Astrocyte of the spinal cord (primary cell): ENCODE measurements around the gene NAPEPLD.
"Not testable (repeated sequence)": the region's sequence is repeated elsewhere in the genome, so short reads cannot be mapped to it uniquely, and the experiment has no call there.

ENCODE experiments used
- DNase-seq: peaks from one replicate; pipeline ENCODE4 v3.0.0; 2011; ENCODE audit warnings: low read depth, low spot score
- H3K4me3 ChIP-seq: 2 replicates; pipeline ENCODE4 v1.5.1; 2011; ENCODE audit warnings: low read depth, mild to moderate bottlenecking, low read length, moderate library complexity
- CTCF ChIP-seq: IDR thresholded peaks from 2 replicates; pipeline ENCODE4 v1.5.1; 2012; ENCODE audit warnings: low read depth, mild to moderate bottlenecking, low read length, inconsistent platforms
- in situ Hi-C: cut with HindIII; loops from 2 replicates; pipeline ENCODE4 v1.10.0; 2017; ENCODE audit warnings: low sequenced_read_pairs

The NAPEPLD gene

GRCh38 chr7:103094102-103094501 lies 54.8 kb downstream of the NAPEPLD start:
- in situ Hi-C loops: no loop called here
- H3K4me3 ChIP-seq: no peak overlapping the region
- TF ChIP-seq CTCF: no peak
- DNase-seq: no peak

DNA sequence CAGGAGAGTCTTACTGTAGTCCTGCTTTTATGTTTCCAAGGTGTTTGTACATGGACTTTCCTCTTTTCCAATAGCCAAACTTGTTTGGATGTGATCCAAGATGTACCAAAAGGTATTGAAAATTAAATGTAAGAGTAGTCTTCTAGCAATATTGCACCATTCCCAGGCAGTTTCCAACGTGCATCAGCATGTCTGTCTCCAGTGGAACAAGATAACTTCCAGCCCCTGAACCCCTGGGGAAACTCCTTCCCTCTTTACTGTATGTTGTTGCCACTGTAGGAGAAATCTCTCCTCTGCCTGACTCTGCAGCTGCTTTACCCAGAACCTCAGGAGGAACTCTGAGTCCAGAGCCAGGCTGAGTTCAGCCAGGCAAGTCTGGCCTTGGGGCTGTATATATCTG lies 55.5 kb downstream of the NAPEPLD start:
- TF ChIP-seq CTCF: no peak
- in situ Hi-C loops: no loop called here
- H3K4me3 ChIP-seq: no peak overlapping the region
- DNase-seq: no peak

GRCh38 chr7:103092321-103092720 lies 56.6 kb downstream of the NAPEPLD start:
- H3K4me3 ChIP-seq, DNase-seq: not testable (repeated sequence)

GRCh38 chr7:103083210-103083609 lies 65.7 kb downstream of the NAPEPLD start:
- in situ Hi-C loops: no loop called here
- no peak for TF ChIP-seq CTCF
- H3K4me3 ChIP-seq: no peak overlapping the region
- DNase-seq: no peak

More at GRCh38 chr7:103092321-103092720, 56.6 kb downstream of the NAPEPLD start:
- in situ Hi-C loops: not testable (repeated sequence)

DNA sequence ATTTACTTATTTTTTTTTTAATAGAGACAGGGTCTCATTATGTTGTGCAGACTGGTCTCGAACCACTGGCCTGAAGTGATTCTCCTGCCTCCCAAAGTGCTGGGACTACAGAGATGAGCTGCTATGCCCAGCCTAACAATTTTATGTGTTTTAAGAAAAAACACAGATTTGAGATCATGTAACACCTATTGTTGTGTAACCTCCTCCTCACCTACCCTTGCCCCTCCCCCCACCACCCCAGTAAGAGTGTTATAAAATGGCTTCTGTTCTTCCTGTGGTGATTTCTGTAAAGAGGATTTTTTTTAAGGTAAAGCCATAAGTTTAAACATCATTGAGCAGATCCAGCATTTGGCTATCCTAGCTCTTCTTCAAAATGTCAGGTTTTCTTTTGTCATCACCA lies 66.4 kb downstream of the NAPEPLD start:
- no peak for DNase-seq
- in situ Hi-C loops: no loop called here
- TF ChIP-seq CTCF: no peak
- no peak overlapping the region for H3K4me3 ChIP-seq

- in situ Hi-C loops: no loop called here
- H3K4me3 ChIP-seq: no peak overlapping the region
- no peak for DNase-seq
- TF ChIP-seq CTCF: no peak
Observed at GRCh38 chr7:103080923-103081322, 68.0 kb downstream of the NAPEPLD start.

DNA sequence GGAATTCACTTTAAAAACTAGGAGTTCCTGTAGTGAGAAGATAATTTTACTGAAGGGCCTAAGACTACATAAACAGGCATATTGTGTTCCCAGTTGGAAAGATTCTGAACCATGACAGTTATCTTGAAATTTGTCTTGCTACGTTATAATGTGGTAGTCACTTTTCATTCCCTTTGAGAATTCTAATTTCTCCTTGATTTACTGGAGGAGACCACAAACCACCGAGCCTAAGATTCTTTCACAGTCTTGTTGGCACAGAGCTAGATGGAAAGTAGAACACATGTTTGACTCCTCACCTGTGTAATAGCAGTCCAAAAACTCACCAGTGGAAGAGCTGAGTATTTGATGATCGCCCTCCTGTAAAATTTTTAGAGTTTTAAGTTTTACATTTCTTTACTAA lies 69.1 kb downstream of the NAPEPLD start:
- TF ChIP-seq CTCF: no peak
- H3K4me3 ChIP-seq: no peak overlapping the region
- no peak for DNase-seq
- in situ Hi-C loops: no loop called here

DNA sequence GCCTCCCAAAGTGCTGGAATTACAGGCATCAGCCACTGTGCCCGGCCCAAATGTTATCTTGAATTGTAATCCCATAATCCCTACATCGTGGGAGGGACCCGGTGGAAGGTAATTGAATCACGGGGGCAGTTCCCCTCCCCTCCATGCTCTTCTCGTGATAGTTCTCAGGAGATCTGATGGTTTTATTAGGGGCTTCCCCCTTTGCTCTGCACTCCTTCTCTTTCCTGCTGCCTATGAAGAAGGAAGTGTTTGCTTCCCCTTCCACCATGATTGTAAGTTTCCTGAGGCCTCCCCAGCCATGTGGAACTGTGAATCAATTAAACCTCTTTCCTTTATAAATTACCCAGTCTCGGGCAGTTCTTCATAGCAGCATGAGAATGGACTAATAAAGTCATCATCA lies 70.7 kb downstream of the NAPEPLD start:
- DNase-seq, in situ Hi-C loops: not testable (repeated sequence)

More for the DNA sequence above, 70.7 kb downstream of the NAPEPLD start:
- not testable (repeated sequence) for H3K4me3 ChIP-seq
